ENCODE results near the gene PLEKHH1.
A peak's percentile ranks its signal among the peaks of the same experiment; 100 is the strongest.

PLEKHH1 gene

DNA sequence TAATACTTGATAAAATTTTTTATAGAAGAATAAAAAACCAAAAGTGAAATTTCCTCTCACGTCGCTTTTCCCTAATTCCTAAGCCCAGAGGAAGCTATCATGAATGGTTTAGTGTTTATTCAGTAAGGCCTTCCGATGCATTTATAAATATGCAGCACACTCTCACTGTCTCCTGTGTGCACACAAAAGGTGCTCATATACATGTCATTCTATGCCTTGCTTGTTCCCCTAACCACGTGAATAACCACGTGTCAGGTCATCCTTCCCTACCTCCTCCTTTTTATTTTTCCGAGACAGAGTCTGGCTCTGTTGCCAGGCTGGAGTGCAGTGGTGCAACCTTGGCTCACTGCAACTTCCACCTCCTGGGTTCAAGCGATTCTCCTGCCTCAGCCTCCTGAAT is 37.4 kb downstream of the PLEKHH1 start:
- Histone ChIP-seq H3K27ac (replicated peaks) (no peak overlapping the region), H3K4me3 (replicated peaks; ENCODE audit: insufficient read depth, low read length) (no peak overlapping the region), H3K27me3 (ENCODE audit: insufficient read depth, poor library complexity, severe bottlenecking) (no peaks in the 10 kb centered on the region)

GRCh38 chr14:67571275-67571990 is 38.3 kb downstream of the PLEKHH1 start:
- TF ChIP-seq SPI1 (IDR thresholded peaks at IDR 0.05; ENCODE audit: borderline replicate concordance, low read depth) (no peak), REST (IDR thresholded peaks at IDR 0.05; ENCODE audit: insufficient replicate concordance, low read depth) (no peak), POLR2AphosphoS5 (IDR thresholded peaks at IDR 0.05; ENCODE audit: low read depth) (no peak), CTCF (IDR thresholded peaks at IDR 0.05; ENCODE audit: insufficient read depth, low read length) (peak; percentile 55), GABPA (IDR thresholded peaks at IDR 0.05; ENCODE audit: low read depth) (no peak)
- H3K4me3 ChIP-seq (replicated peaks; ENCODE audit: insufficient read depth, low read length), result no peak overlapping the region
- peak in 1 of 2 experiments; percentile 12 for DNase-seq (ENCODE audit: low read depth in 1 of 2, low spot score in 1 of 2)
- no peaks in the 10 kb centered on the region for H3K27me3 ChIP-seq (ENCODE audit: insufficient read depth, poor library complexity, severe bottlenecking)
- no peak overlapping the region for H3K27ac ChIP-seq (replicated peaks)

More for the DNA sequence above, 37.4 kb downstream of the PLEKHH1 start:
- no peak for DNase-seq (ENCODE audit: low read depth in 1 of 2, low spot score in 1 of 2)
- TF ChIP-seq SPI1 (IDR thresholded peaks at IDR 0.05; ENCODE audit: borderline replicate concordance, low read depth) (no peak), GABPA (IDR thresholded peaks at IDR 0.05; ENCODE audit: low read depth) (no peak), CTCF (IDR thresholded peaks at IDR 0.05; ENCODE audit: insufficient read depth, low read length) (no peak), REST (IDR thresholded peaks at IDR 0.05; ENCODE audit: insufficient replicate concordance, low read depth) (no peak), POLR2AphosphoS5 (IDR thresholded peaks at IDR 0.05; ENCODE audit: low read depth) (no peak)

GRCh38 chr14:67571991-67572323 is 38.9 kb downstream of the PLEKHH1 start:
- Histone ChIP-seq H3K27ac (replicated peaks) (no peak overlapping the region), H3K27me3 (ENCODE audit: insufficient read depth, poor library complexity, severe bottlenecking) (no peaks in the 10 kb centered on the region), H3K4me3 (replicated peaks; ENCODE audit: insufficient read depth, low read length) (no peak overlapping the region)
- no peak for DNase-seq (ENCODE audit: low read depth in 1 of 2, low spot score in 1 of 2)
- TF ChIP-seq SPI1 (IDR thresholded peaks at IDR 0.05; ENCODE audit: borderline replicate concordance, low read depth) (no peak), CTCF (IDR thresholded peaks at IDR 0.05; ENCODE audit: insufficient read depth, low read length) (no peak), GABPA (IDR thresholded peaks at IDR 0.05; ENCODE audit: low read depth) (no peak), REST (IDR thresholded peaks at IDR 0.05; ENCODE audit: insufficient replicate concordance, low read depth) (no peak), POLR2AphosphoS5 (IDR thresholded peaks at IDR 0.05; ENCODE audit: low read depth) (no peak)

Measured in HL-60 (cell line).